Subcutaneous adipose tissue (tissue), 4 donors: ENCODE results near the gene CNDP1. TPM values are rescaled to one million over a fixed set of nuclear protein-coding genes. Genes with fewer than 3 reads are reported as not detected.

Source experiments
- total RNA-seq, 4 donors: library from RNA; depleted of rRNA; stranded (reverse); fragments of >200 nt; gene quantifications; one replicate each; pipeline ENCODE4 v1.1.0, GENCODE V29; 2016
- TF ChIP-seq, protein P1 (sequence below): fragments of 450-650 bp; IDR thresholded peaks from one replicate; pipeline ENCODE4 v1.5.1; 2016; ENCODE audit warnings: low read depth, mild to moderate bottlenecking, control low read depth, antibody characterized with exemption, moderate library complexity

CNDP1 gene
- total RNA-seq, 4 donors from 2014 or later: 1.1 TPM; not detected in 3

DNA sequence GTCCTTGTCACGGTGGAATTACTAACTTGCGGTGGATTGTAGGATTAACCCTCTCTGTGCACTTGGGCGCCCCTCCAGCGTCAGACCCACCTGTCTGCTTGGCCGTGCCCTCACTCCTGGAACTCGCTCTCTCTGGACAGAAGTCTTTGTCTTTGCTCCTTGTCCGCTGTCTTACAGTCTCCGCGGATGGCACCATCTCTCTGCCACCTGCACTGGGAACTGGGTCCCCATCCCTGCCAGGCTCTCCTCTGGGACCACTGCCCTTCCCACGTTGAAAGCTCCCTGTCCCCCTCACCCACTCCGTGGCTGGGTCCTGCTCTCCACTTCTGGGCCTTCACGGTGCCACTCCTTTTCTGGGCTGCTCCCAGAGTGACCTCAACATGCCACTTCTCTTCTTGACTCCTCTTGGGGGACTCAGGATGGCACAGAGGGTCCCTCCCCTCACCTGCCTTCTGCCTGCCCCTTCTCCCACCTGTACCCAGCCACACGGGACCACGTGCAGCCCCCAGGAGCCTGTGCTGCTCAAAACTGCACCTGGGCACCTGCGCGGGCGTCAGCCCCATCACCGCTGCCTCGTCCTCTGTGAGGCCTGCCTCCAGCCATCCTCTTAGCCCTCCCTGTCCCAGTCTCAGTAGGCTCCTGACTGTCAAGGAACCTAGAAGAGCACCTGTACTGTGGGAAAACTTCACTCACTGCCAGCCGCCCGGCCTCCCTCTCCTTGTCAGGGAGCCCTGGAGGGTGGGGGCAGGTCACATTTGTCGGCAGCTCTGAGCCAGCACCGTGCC lies 27.0 kb upstream of the CNDP1 start:
- TF ChIP-seq, protein P1, sequence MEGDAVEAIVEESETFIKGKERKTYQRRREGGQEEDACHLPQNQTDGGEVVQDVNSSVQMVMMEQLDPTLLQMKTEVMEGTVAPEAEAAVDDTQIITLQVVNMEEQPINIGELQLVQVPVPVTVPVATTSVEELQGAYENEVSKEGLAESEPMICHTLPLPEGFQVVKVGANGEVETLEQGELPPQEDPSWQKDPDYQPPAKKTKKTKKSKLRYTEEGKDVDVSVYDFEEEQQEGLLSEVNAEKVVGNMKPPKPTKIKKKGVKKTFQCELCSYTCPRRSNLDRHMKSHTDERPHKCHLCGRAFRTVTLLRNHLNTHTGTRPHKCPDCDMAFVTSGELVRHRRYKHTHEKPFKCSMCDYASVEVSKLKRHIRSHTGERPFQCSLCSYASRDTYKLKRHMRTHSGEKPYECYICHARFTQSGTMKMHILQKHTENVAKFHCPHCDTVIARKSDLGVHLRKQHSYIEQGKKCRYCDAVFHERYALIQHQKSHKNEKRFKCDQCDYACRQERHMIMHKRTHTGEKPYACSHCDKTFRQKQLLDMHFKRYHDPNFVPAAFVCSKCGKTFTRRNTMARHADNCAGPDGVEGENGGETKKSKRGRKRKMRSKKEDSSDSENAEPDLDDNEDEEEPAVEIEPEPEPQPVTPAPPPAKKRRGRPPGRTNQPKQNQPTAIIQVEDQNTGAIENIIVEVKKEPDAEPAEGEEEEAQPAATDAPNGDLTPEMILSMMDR: no peak

DNA sequence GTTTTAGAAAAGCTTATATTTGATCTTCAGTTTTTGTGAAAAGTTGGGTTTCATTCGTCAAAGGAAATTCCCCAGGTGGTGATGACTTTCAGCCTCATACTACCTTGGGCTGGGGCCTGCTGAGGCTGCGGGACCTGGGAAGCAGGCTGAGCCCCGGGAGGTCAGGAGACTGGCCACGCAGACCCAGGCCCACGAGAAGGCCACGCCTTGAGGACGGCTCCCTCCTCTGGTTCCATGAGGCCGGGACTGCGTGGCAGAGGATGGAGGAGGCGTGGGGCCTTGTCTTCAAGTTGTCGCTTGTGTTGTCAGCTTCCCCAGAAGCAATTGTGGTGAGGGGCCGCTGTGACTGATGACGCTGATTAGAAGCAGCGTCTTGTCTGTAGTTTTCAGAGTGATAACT lies 26.4 kb upstream of the CNDP1 start:
- TF ChIP-seq, protein P1: no peak

- TF ChIP-seq, protein P1: no peak
Measured at GRCh38 chr18:74508366-74508765, 25.9 kb upstream of the CNDP1 start.

DNA sequence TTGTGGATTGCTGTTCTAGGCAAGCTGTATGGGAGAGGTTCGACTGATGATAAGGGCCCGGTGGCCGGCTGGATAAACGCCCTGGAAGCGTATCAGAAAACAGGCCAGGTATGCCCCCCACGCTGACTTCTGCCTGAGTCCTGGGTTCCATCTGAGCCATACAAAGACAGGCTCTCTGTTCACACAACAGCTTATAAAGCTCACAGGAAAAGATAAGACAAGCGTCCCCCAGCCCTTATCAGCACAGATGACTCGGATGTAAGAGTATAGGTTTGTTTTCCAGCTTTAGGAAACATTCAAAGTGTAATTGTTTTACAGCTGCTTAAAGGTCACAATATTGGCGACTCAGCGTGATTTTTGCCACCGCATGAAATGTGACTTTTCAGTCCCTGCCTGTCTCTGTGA lies 25.5 kb upstream of the CNDP1 start:
- TF ChIP-seq, protein P1: no peak

- TF ChIP-seq, protein P1: no peak
Measured at GRCh38 chr18:74509856-74510769, 24.2 kb upstream of the CNDP1 start.

DNA sequence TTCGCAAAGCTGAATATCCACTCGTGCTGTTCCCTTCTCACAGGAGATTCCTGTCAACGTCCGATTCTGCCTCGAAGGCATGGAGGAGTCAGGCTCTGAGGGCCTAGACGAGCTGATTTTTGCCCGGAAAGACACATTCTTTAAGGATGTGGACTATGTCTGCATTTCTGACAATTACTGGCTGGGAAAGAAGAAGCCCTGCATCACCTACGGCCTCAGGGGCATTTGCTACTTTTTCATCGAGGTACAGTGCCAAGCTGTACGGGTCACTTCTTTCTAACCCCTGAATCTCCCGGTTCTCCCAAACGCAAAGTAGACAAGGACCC lies 23.6 kb upstream of the CNDP1 start:
- TF ChIP-seq, protein P1: no peak

DNA sequence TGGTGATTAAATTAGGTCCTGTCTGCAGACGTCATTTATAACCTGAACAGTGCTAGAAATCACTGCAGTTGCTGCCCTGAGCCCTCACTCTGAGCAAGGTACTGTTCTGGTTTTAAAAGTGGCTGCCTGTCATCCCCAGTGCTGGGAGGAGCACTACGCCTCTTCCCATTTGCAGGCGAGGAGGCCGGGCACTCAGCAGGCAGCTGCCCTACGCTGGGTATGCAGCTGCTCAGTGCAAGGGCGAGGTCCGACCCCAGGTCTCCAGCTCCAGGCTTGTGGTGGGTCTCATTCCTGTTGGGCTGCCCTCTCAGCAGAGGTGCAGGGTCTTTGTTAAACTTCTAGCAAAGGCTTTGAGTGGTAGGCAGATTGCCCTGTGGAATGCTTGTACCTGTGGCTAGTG lies 22.5 kb upstream of the CNDP1 start:
- TF ChIP-seq, protein P1: no peak
